C4-2B (cell line): Measurements from ENCODE around the gene ETNK2.
"Not testable (repeated sequence)": the region's sequence is repeated elsewhere in the genome, so short reads cannot be mapped to it uniquely, and the experiment has no call there.

Source experiments
- H3K27ac ChIP-seq: fragments of 450-650 bp; 2 replicates; pipeline ENCODE4 v1.5.1; 2017
- CTCF ChIP-seq: fragments of 450-650 bp; conservative IDR thresholded peaks from 2 replicates; pipeline ENCODE4 v1.5.1; 2017; ENCODE audit warnings: mild to moderate bottlenecking
- ZFX ChIP-seq: fragments of 450-650 bp; IDR thresholded peaks from 2 replicates; pipeline ENCODE4 v1.6.1; 2017

Gene ETNK2

DNA sequence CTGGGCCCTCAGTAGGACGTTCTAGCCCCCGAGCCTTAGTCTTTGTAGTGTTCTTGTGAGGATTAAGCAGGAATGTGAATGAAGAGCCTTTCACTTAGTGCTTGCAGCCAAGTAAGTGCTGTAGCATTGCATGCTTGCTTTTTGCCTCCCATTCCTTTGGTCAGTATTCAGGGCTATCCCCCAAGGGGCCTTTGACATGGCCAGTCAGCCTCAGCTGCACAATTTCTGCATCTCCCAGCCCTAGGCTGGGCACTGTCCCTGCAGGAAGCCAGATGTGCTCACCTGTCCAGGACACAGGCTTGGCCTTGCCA is 48.5 kb downstream of the ETNK2 start:
- H3K27ac ChIP-seq = peak overlapping the region; percentile 4; the same call in 1 of the 2 replicates
- TF ChIP-seq CTCF (no peak), ZFX (no peak)

DNA sequence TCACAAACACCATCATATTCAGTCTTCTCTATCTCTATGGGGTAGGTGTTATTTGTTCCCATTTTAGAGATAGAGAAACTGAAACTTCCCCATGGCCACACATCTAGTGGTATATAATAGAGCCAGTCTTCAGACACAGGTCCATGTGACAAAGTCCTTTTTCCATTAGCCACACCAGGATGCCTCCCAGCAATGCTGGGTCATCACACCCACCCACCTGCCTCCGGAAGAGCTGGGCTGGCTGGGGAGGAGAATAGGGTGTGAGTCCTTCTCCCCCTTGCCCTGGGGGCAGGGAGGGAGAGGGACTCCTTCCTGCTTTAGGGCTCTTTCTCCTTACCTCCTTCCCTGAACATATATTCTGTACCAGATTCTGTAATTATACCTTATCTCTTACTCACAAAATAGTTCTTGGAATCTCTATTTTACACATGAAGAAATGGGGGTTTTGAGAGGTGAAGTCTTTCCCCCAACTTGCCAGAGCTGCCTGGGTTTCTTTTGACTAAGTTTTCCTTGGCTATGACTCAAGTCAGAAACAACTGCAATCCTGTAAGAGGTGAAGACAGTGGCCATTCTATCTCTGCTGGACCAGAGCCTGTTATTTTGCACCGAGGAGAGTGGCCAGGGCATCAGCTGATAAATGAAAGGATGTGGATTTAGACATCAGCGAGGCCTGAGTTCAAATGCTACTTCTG is 49.0 kb downstream of the ETNK2 start:
- no peak for TF ChIP-seq ZFX
- TF ChIP-seq CTCF = no peak
- H3K27ac ChIP-seq = no peak overlapping the region

DNA sequence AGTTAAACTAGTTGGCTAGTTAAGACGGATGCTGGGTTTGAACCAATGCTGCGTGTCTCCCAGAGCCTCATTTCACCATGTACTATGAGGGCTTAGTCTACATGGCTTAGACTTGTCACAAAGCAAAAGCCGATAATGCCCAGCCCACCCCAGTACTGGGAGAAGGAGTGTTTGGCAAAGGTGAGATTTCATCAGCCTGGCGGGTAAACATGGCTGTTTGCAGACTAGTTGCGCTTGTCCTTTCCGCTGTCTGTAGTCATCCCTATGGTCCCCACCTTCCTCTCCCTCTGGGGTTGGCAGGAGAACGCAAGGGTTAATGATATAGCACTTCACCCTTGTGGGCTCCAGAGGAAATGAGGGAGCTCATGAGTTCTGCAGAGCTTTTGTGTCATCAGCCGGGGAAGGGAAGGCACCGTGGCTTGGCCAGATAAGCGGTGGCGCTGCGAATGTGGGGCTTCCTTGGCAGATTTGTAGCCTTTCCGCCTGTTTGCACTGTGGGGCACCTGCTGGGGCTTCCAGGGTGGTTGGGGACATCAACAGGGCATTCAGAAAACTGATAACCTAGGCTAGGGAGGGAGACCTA is 49.7 kb downstream of the ETNK2 start:
- TF ChIP-seq ZFX = no peak
- TF ChIP-seq CTCF = no peak
- no peak overlapping the region for H3K27ac ChIP-seq

GRCh38 chr1:204099754-204100153 is 52.1 kb downstream of the ETNK2 start:
- H3K27ac ChIP-seq = not testable (repeated sequence)

- H3K27ac ChIP-seq = no peak overlapping the region
- TF ChIP-seq ZFX (no peak), CTCF (no peak)
Measured at GRCh38 chr1:204098683-204099082, 53.2 kb downstream of the ETNK2 start.

DNA sequence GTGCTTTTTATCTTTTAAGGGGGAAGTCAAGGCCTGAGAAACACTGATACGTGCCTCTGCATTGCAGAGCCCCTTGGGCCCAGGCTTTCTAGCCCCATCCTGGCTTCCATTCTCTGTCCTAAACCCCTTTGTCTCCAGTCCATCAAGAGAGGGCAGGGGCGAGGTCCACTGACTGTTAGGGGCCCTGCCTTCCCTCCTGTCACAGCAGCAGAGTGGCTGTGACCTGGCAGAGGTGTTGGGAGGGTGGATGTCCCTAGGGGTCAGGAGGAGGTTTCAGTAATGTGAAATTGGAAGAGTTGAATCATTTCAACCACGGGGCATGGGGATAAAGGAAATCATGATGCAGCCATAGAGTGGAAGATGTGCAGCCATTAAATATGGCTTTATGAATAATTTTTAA is 54.9 kb downstream of the ETNK2 start:
- TF ChIP-seq CTCF (no peak), ZFX (no peak)
- no peak overlapping the region for H3K27ac ChIP-seq

DNA sequence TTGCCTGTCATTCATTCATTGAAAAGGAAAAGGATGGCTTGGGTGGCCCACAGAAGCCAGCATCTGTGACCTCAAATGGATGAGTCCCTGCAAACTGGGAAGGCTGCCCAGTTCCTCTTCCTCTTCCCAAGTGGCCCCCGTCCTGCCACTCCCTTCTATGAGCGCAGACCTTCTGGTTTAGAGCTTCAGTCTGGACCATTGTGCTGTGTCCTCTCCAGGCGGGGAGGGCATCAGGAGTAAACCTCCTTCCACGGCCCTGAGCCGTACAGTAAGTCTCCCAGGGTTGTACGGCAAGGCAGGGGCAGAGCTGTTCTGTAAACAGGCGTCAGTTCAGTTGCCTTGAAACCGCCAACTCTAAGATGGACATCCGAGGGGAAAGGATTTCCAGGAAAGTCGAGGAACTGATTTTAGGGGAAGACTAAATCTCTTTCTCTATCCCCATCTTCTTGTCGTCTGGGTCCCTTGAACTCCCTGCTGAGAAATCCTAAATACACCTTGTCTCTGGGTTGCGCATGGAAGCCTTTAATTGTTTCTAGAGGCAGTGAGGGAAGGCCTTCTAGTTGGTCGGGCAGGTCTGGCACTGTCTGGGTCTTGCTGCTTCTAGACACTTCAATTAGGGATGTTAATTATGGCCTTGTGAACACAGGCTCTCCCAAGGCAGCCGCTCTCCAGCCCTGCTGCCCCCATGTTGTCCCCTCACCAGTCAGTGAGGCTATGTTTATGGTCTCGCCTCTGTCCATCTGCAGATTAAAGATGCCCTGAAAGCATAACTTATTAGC is 56.8 kb downstream of the ETNK2 start:
- TF ChIP-seq ZFX (no peak), CTCF (no peak)
- H3K27ac ChIP-seq = no peak overlapping the region
